Activated CD8-positive, alpha-beta memory T cell treated with anti-CD3 and anti-CD28 coated beads, Interleukin-2, amount 50 U/mL, for 24 hours (primary cell): ENCODE measurements around the gene TMEM97.

Experiments used
- DNase-seq: peaks from one replicate; pipeline ENCODE4 v3.0.0-alpha.2; 2020; ENCODE audit errors: extremely low read depth

TMEM97 gene

GRCh38 chr17:28365487-28365886 lies 46.5 kb downstream of the TMEM97 start:
- DNase-seq, result no peak

DNA sequence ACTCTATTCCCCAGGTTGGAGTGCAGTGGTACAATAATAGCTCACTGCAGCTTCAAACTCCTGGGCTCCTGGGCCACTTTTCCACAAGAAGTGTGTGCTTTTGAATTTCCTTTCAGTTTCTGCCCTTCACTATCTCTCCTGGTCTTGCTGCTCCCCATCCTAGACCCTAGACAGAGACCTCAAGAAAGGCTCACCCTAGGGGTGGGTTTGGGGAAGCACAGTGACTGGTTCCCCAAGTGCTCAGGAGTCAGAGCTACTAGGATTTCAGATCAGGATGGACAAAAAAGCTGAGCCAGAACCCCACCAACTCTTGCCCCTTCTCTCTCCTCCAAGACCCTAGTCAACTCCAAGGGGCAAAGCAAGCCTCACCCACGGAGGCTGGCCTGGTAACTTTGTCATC lies 47.6 kb downstream of the TMEM97 start:
- no peak for DNase-seq

- no peak for DNase-seq
Measured at GRCh38 chr17:28367641-28368305, 48.8 kb downstream of the TMEM97 start.

DNA sequence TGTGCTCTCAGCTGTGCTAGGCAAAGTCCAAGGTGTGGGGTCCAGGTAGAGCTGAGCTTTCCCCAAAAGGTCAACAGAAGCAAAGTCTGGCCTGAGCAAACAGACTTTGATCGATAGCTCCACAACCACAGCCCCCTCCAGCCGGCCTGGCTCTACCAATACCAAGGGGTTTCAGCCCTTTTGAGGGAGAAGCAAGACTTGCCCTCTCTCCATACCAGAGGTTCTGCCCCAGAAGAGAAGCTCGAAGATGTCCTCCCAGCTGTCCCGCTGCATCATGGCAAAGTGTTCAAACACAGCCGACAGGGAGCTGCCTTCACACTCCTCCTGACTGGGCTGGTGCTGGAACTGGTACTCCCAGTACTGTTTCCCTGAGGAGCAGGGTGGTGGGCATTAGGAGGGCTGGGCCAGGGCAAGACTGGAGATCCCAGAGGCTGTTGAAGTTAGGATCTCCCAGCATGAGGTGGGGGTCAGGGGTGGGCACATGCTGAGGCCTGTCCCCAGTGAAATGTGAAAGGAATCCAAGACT lies 49.4 kb downstream of the TMEM97 start:
- DNase-seq, result no peak

GRCh38 chr17:28368915-28369683 lies 50.1 kb downstream of the TMEM97 start:
- no peak for DNase-seq

DNA sequence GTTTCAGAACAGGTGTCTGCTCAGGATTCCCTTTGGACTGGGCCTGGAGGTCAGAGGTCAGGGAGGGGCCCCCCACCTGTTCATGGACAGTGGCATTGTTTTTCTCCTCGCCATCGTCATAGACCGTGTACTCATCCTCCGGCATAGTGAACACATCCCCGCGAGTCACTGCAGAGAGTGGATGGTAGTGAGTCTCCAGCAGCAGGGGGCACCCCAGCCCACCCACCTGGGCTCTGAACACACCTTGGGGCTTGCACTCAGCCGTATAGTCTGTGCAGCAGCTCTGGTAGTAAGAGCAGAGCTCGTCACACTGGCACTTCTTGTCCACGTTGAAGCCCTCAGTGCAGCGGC lies 50.7 kb downstream of the TMEM97 start:
- no peak for DNase-seq

DNA sequence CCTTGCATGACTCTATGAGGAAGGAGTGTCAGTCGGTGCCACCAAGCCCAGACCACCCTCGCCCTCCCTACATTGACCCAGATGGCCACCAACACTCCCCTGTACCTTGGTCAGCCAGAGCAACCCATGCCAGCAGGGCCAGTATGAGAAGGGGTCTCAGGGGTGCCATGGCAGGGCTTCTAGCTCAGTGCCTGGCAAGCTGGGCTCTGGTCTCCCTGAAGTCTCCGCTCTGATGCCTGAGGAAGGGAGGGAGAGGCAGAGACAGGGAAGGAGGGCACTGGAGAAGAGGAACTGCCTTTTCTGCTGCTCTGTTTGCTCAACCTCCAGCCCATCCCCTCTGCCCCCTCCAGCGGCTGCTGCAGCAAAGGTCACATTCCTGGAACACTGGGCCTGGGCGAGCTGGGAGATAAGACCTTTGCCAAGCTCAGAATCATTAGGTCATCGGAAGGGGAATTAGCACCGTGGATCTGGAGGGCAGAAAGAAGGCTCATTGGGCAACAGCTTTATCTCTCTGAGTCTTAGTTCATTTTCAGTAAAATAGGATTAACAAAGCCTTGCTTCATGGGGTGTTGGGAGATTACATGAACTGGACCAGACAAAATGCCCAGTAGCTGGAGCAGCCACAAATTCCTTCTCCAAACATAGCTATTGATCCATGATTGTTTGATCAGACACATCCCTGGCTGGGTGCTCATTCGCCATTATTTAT lies 51.2 kb downstream of the TMEM97 start, which contains the start of gene VTN:
VTN (minus strand) TSS at position 273 of the 709 bp plus-strand sequence; CDS start at position 169, 104 bp downstream.
- DNase-seq, result no peak

GRCh38 chr17:28370744-28371103 lies 51.7 kb downstream of the TMEM97 start:
- no peak for DNase-seq

DNA sequence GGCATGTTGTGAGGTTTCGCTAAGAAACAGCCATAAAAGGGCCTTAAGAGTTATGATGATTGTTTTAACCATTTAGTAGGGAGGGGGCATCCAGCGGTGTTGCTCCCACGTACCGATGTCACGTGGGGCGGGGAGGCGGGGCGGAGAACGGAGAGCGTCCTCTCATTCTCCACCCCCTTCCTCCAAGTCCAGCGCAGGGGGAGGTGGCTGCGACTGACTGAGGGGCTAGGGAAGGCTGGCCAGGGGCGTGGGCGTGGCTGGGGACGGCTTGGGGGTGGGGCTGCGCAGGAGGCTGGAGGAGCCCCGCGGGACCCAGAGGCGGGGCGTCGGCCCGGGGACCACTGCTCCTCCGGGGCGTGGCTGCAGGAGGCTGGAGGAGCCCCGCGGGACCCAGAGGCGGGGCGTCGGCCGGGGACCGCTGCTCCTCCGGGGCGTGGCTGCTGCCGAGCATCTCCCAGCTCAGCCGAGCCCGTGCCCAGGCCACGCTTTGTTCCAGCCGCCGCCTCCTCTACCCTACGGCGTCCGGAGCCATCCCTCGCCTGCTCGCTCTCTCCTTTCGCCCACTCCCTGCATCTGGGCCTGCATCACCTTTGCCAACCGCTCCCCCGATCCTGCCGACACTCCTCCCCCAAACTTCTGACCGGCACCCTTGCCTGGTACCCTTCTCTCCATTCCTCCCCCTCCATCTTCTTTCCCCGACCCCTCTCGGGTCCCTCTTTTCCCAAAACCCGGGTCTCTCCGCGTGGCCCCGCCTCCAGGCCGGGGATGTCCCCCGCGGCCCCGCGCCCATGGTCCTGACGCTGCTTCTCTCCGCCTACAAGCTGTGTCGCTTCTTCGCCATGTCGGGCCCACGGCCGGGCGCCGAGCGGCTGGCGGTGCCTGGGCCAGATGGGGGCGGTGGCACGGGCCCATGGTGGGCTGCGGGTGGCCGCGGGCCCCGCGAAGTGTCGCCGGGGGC lies 52.5 kb downstream of the TMEM97 start, which contains the start of gene SARM1:
SARM1 (plus strand) TSS at position 450 of the 958 bp plus-strand sequence; CDS start at position 789, 339 bp downstream.
- DNase-seq, result peak; percentile 71

DNA sequence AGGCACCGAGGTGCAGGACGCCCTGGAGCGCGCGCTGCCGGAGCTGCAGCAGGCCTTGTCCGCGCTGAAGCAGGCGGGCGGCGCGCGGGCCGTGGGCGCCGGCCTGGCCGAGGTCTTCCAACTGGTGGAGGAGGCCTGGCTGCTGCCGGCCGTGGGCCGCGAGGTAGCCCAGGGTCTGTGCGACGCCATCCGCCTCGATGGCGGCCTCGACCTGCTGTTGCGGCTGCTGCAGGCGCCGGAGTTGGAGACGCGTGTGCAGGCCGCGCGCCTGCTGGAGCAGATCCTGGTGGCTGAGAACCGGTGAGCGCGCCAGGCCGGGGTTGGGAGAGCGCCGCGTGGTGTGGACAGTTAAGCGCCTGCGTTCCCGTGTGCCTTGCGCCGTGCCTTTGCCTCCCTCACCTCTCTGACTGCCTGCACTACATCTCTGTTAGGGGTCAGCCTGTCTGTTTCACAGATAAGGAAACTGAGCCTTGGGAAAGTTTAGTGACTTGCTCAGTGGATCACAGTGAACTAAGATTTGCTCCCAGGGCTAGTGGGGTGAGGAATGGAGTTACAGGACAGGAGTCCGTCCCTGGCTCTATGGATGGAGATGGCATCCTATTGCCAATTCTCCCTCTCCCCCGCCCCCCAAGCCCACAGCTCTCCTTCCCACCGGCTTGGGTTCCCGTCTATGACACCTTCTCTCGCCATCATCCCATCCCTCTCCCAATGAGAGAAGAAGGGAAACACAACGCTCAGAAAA lies 53.4 kb downstream of the TMEM97 start:
- DNase-seq, result no peak

DNA sequence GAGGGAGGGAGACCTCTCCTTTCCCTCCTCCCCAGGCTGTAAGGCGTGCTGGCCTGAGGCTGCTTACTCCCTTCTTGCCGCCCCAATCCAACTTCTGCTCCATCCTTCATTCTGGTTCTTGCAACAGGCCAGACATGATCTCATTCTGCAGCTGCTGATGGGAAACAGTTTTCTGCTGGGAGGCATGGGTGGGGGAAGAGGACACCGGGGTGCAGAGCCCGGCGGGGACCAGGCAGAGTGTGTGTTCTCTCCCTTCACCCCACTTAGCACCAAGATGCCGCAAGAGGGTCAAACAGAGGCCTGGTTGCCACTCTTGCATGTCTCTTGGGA lies 53.9 kb downstream of the TMEM97 start:
- no peak for DNase-seq
